SK-N-SH (cell line): Measurements from ENCODE around the gene BCAS3.

Source experiments
- EP300 ChIP-seq, 2 experiments: IDR thresholded peaks; 2 replicates each; pipeline versions ENCODE4 v1.4.0 to v1.6.1; 2012; ENCODE audit warnings: borderline replicate concordance in 1 of 2, low read depth in 1 of 2, low read length in 1 of 2
- GATA2 ChIP-seq: sonication (generic); formaldehyde crosslinking; IDR thresholded peaks from 2 replicates; pipeline ENCODE4 v1.5.0; 2020; ENCODE audit warnings: mild to moderate bottlenecking, missing genetic modification reagents
- MXI1 ChIP-seq: IDR thresholded peaks from 2 replicates; pipeline ENCODE4 v1.6.1; 2012; ENCODE audit warnings: mild to moderate bottlenecking, low read depth, low read length, improper control_type of control experiment
- POLR2AphosphoS5 ChIP-seq: IDR thresholded peaks from 2 replicates; pipeline ENCODE4 v1.6.1; 2012; ENCODE audit warnings: low read depth, low read length
- RXRA ChIP-seq: IDR thresholded peaks from 2 replicates; pipeline ENCODE4 v1.4.0; 2012; ENCODE audit warnings: low read depth, mild to moderate bottlenecking, borderline replicate concordance
- TAF1 ChIP-seq: IDR thresholded peaks from 2 replicates; pipeline ENCODE4 v1.6.1; 2012; ENCODE audit warnings: low read depth, mild to moderate bottlenecking, low read length, moderate library complexity, borderline replicate concordance
- TF ChIP-seq, protein P1 (sequence below): fragments of 200-600 bp; sonication (generic); IDR thresholded peaks from 2 replicates; pipeline ENCODE4 v1.6.1; 2017; ENCODE audit warnings: antibody characterized with exemption, mild to moderate bottlenecking, moderate library complexity
- TF ChIP-seq, protein P2 (sequence below): fragments of 150-350 bp; IDR thresholded peaks from 2 replicates; pipeline ENCODE4 v1.6.1; 2016; ENCODE audit warnings: mild to moderate bottlenecking, low read depth, low read length

DNA sequence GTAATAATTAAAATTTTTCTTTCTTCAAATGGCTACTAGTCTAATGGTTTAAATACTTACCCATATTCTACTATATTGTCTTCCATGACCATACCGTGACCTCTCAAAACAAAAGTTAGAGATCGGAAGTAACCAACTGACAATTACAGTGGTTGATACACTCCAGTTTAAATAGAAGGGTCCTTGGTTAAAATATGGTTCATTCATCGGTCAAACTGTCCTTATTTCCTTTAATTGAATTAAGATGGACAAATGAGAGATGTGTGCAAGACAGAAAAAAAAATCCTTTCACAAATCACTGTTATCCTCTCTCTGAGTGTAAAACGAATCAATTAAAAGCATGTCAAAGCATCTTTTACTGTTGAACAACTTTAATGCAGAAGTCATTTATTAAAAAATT, 507.7 kb downstream of the BCAS3 start:
- TF ChIP-seq, protein P1, sequence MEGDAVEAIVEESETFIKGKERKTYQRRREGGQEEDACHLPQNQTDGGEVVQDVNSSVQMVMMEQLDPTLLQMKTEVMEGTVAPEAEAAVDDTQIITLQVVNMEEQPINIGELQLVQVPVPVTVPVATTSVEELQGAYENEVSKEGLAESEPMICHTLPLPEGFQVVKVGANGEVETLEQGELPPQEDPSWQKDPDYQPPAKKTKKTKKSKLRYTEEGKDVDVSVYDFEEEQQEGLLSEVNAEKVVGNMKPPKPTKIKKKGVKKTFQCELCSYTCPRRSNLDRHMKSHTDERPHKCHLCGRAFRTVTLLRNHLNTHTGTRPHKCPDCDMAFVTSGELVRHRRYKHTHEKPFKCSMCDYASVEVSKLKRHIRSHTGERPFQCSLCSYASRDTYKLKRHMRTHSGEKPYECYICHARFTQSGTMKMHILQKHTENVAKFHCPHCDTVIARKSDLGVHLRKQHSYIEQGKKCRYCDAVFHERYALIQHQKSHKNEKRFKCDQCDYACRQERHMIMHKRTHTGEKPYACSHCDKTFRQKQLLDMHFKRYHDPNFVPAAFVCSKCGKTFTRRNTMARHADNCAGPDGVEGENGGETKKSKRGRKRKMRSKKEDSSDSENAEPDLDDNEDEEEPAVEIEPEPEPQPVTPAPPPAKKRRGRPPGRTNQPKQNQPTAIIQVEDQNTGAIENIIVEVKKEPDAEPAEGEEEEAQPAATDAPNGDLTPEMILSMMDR, result no peak
- TF ChIP-seq GATA2, result no peak
- no peak for TF ChIP-seq POLR2AphosphoS5
- TF ChIP-seq, protein P2, sequence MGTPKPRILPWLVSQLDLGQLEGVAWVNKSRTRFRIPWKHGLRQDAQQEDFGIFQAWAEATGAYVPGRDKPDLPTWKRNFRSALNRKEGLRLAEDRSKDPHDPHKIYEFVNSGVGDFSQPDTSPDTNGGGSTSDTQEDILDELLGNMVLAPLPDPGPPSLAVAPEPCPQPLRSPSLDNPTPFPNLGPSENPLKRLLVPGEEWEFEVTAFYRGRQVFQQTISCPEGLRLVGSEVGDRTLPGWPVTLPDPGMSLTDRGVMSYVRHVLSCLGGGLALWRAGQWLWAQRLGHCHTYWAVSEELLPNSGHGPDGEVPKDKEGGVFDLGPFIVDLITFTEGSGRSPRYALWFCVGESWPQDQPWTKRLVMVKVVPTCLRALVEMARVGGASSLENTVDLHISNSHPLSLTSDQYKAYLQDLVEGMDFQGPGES, result no peak
- no peak for TF ChIP-seq TAF1
- no peak for TF ChIP-seq EP300 (IDR thresholded peaks at IDR 0.05; ENCODE audit: borderline replicate concordance in 1 of 2, low read depth in 1 of 2, low read length in 1 of 2)
- no peak for TF ChIP-seq MXI1
- TF ChIP-seq RXRA, result no peak
